GM11168 (cell line): Measurements from ENCODE around the gene SUGP2.

Source experiments
- in situ Hi-C: fragments of 300-500 bp; cut with MboI; formaldehyde crosslinking; loops from one replicate; pipeline ENCODE4 v1.12.0; 2022; ENCODE audit warnings: low sequenced_read_pairs; ENCODE audit not compliant: unreplicated experiment

Gene SUGP2

DNA sequence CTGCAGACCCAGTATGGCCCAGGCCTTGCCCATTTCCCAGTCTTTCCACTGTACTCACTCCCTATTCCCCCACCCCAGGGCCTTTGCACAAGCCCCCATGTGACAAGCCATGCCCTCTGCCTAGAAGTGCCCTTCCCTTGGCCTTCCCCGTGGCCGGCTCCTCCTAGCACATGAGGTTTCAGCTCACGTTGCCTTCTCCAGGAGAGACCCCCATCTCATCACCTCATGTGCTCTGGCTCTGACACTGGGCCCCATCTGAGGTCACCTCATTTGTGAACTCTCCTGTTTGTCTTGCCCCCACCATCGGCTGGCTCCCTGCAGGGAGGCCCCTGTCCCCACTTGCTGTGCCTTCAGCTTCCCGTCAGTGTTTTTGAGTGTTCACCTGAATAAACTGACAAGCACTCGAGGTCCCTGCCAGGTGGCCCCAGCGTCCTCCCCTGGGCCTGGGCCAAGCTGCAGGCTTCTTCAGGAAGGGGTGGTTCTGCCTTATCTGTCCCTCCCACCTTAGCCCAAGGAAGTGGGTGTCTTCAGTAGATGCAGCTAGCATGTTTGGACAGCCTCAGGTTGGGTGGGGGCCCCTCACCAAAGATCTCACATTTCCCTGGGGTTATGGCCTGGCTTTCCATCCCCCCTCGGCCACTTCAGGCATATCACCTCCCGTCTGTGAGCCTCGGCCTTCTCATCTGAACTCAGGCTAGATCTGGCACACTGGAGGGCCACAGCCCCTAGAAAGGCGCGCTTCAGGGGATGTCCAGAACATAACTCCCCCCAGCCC lies 26.7 kb upstream of the SUGP2 start:
- in situ Hi-C loops = loop anchor here (5.0 to 10.0 kb wide), 2 partner anchors 55 to 77 kb away; partner anchors contain the start of gene TMEM161A

DNA sequence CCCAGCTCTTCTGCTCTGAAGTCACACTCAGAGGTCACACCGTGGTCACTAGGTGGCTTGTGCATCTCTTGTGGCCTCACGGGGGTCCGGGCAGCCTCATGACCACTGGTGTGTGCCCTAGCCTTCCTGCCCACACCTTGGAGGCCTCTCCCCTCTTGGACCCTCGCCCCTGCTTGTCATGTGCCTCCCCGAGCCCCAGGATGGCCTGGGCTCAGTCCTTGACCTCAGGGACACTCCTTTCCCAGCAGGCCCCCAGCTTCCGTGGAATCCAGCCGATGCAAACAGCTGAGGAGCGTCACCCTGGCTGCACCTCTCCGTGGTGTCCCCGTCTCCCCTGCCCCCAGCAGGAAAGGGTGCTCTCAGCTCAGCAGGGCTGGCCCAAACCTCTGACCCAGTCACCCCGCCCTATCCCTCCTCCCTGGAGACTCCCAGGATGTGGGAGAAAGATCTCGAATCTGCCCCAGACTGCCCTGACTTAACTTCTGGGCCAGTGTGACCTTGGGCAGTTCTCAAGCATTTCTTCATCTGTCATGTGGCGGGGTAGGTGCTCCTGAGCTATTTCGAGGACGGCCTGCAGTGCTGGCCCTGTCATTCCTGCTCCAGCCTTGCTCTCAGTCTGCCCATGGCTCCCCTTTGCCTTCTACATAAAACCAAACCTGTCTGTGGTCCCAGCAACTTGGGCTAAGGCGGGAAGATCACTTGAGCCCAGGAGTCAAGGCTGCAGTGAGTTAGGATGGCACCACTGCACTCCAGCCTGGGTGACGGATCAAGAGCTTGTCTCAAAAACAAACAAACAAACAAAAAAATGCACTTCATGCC lies 25.9 kb upstream of the SUGP2 start:
- in situ Hi-C loops = loop anchor here (10.0 kb wide), 1 partner anchor 56 kb away; no protein-coding TSS in a partner anchor

DNA sequence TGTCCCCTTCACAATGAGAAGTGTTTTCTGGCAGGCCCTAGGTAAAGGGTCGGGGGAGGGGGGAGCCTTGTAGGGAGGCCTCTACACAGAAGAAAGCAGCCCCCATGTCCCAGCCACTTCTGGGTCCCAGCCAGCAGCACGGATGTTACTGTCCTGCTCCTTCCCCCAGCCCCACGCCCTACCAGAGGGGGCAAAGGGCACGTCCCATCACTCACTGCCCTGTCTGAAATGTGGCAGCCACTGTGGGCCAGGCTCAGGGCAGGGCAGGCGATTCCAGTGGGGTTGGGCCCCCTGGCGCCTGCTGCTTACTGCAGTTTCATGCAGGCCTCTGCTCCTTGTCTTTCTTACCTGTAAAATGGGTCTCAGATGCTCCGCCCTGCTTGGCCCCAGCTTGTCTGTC lies 24.4 kb upstream of the SUGP2 start:
- in situ Hi-C loops = loop anchor here (10.0 kb wide), 1 partner anchor 57 kb away; no protein-coding TSS in a partner anchor

DNA sequence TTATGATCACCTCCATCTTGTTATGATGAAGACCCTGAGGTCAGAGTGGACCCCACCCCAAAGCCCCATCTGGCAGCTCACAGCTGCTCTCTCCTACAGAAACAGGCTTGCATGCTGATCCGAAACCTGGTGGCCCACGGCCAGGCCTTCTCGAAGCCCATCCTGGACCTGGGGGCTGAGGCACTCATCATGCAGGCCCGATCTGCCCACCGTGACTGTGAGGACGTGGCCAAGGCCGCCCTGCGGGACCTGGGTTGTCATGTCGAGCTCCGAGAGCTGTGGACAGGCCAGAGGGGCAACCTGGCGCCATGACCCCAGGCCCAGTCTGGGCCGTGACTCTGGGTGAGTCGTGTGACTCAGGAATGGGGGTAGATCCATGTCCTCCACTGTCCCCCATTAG lies 24.0 kb upstream of the SUGP2 start:
- in situ Hi-C loops = loop anchor here (10.0 kb wide), 1 partner anchor 57 kb away; no protein-coding TSS in a partner anchor

DNA sequence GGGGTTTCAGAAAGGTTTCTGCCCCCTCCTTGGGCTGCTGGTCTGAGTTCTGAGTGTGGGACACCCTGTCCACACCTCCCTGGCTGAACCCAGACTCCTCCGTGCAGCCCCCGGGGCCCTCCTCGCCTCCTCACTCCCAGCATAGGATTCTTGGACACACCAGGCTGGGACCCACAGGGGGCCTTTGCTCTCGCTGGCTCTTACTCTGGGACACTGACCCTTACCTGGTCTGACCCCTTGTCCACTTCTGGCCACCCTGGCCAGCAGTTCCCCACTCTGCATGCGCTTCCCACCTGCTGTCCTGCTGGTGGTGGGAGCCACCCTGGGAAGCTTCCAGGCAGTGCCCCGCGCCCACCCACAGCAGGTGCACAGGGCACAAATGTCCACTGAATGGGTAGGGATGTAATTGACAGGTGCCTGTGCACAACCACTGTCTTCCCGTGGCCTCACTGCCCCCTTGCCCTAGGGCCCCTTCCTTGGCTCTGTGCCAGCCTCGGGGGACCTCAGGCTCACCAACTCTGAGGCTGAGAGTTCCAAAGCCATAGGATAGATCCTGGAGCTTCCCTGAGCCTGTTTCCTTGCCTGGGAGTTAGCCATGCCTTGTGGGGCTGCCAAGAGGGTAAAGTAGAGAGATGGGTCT lies 23.4 kb upstream of the SUGP2 start:
- in situ Hi-C loops = loop anchor here (10.0 kb wide), 1 partner anchor 58 kb away; no protein-coding TSS in a partner anchor

DNA sequence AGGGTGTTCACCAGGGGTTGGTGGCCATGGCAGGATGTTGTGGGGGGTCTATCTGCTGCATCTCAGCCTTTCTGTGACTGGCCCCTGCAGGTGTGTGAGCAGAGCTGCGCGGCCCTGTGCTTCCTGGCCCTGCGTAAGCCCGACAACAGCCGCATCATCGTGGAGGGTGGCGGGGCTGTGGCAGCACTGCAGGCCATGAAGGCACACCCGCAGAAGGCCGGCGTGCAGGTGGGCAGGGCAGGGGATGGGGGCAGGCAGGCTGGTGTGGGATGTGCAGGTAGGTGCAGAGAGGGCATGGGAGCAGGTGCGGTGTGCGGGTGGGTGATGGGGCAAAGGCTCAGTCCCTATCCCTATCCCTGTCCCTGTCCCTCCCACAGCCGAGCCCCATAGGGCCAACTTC lies 22.4 kb upstream of the SUGP2 start:
- in situ Hi-C loops = loop anchor here (10.0 kb wide), 1 partner anchor 59 kb away; no protein-coding TSS in a partner anchor

DNA sequence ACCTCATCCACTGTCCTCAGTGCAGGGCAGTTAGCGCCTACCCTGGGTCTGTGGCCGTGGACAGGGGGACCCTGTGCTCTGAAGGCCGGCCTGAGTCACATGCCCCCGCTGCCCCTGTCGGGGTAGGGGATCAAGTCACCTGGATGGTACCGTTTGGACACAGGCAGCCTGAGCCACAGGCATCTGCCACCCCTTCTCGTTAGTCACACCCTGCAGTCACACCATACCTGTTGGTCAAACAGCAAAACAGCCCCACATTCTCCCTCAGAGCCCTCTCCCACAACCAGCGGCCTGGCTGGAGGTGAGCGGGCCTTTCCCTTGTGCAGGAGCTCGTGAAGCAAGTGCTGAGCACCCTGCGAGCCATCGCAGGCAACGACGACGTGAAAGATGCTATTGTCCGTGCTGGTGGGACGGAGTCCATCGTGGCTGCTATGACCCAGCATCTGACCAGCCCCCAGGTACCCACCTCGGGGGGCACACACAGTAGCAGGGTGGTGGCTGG lies 21.7 kb upstream of the SUGP2 start:
- in situ Hi-C loops = loop anchor here (10.0 kb wide), 1 partner anchor 60 kb away; no protein-coding TSS in a partner anchor

DNA sequence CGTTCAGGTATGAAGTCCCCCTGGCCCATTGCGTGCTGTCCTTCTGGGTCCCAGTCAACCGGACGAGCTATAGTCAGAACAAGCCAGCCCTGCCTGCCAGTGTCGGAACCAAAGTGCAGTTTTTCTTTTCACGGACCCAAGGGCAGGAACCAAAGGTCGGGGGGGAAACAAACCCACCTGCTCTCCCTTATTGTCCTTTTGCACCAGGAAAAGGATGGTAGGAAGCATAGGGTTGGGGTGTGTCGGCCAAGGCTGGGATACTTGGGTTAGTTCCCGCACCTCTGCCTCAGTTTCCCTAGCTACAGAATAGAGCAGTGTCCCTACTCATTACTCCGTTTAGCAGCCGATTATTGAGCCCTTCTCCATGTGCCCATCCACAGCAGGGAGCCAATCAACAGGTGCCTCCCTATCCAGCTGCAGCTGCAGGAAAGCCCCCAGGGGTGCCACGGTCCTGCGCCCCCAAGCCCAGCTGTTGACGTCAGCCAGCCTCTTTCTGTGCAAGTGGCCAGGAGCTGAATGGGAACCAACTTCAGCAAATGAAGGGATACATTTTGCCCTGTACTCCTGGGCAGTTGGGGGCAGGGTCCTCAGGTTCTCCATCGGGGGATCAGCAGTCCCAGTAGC lies 21.1 kb upstream of the SUGP2 start:
- in situ Hi-C loops = loop anchor here (10.0 kb wide), 1 partner anchor 60 kb away; no protein-coding TSS in a partner anchor

DNA sequence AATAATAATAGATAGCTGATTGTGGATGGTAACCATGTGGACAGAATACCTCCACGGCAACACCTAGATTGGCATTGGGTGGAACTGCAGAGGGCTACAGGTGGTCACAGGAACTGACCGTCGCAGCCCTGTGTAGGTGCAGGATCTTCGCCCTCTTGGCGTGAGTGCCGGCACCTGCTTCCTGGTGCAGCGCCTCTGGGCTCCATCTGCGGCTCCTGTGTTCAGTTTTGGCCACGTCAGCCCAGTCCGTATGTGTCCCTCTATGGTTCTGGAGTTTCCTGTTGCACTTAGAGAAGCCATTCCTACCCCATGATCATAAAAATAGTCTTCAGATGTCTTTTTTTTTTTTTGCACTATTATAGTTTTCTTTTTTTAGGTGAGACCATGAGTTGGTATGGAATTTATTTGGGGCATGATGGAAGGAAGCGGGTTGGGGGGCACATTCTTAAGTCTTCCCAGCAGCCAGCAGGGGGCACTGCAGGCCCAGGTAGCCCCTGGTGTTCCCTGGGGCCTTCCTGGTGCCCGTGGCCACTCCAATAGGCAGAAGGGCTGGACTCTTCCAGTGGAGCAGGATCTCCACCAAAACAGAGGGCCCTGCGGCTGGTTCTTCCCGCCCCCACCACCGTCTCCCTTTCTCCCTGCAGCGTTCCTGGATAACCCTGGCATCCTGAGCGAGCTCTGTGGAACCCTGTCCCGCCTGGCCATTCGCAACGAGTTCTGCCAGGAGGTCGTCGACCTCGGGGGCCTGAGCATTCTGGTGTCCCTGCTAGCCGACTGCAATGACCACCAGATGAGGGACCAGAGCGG lies 20.4 kb upstream of the SUGP2 start:
- in situ Hi-C loops = loop anchor here (10.0 kb wide), 1 partner anchor 61 kb away; no protein-coding TSS in a partner anchor

DNA sequence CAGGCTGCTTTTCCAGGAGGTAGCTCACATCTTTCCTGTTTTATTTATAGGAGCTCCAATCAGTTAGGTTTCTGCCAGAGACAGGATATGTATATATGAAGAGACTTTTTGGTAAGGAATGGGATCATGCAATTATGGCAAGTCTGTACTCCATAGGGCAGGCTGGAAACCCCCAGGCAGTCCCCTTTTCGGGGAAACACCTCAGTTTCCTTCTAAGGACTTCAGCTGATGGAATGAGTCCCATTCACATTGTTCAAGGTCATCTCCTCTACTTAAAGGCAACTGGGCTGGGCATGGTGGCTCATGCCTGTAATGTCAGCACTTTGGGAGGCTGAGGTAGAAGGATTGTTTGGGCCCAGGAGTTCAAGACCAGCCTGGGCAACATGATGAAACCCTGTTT lies 19.6 kb upstream of the SUGP2 start:
- in situ Hi-C loops = loop anchor here (10.0 kb wide), 1 partner anchor 62 kb away; no protein-coding TSS in a partner anchor

DNA sequence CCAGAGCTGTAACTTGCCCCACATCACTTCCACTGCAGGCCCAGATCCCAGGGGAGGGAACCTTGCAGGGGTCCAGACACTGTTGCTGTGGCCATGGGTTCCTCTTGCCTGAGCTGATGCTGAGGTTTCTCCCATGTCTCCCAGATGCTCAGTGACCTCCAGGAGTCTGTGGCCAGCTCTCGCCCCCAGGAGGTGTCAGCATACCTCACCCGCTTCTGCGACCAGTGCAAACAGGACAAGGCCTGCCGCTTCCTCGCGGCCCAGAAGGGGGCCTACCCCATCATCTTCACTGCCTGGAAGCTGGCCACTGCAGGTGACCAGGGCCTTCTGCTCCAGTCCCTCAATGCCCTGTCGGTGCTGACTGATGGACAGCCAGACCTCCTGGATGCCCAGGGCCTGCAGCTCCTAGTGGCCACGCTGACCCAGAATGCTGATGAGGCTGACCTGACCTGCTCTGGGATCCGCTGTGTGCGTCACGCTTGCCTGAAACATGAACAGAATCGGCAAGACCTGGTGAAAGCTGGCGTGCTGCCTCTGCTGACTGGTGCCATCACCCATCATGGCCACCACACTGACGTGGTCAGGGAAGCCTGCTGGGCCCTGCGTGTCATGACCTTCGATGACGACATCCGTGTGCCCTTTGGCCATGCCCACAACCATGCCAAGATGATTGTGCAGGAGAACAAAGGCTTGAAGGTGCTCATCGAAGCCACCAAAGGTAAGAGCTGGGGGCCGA lies 18.3 kb upstream of the SUGP2 start:
- in situ Hi-C loops = loop anchor here (10.0 kb wide), 1 partner anchor 63 kb away; no protein-coding TSS in a partner anchor

DNA sequence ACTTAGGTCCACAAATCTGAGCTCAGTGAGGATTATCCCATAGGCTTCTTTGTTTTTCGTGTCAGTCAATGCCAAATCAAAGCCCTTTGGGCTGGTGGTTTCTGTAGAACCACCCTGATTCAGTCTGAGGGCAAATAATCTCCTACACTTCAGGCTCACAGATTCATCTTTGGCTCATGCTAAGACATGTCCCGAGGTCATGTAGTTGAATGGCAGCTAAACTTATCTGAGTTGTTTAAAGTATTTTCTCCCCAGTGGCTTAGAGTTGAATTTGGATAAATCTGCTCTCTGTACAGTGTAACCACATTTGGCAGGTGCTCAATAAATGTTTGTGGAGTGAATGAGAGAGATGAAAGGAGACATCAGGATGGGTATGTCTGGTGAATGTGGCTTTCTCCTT lies 17.4 kb upstream of the SUGP2 start:
- in situ Hi-C loops = loop anchor here (10.0 kb wide), 1 partner anchor 64 kb away; no protein-coding TSS in a partner anchor

DNA sequence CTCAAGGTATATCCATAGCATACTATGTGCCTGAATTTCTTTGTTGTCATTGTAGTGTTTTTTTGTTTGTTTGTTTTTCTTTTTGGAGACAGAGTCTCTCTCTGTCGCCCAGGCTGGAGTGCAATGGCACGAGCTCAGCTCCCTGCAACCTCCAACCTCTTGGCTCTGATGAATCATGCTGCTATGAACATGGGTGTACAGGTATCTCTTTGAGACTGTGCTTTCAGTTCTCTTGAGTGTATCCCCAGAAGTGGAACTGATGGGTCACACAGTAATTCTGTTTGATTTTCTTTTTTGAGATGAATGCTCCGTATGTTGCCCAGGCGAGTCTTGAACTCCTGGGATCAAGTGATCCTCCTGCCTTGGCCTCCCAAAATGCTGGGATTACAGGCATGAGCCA lies 16.8 kb upstream of the SUGP2 start:
- in situ Hi-C loops = loop anchor here (10.0 kb wide), 1 partner anchor 65 kb away; no protein-coding TSS in a partner anchor

DNA sequence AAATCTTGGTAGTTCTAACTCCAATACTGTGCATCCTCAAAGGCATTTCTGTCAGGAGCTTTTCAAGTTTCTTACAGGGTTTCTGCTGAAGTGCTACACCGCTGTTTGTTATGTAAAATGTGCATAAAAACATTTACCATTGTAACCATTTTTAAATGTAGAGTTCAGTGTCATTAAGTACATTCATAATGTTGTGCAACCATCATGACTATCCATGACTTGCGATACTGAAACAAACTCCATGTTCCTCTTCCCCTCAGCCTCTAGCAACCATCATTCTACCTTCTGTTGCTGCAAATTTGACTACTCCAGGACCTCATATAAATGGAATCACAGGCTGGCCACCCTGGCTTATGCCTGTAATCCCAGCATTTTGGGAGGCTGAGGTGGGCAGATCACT lies 16.1 kb upstream of the SUGP2 start:
- in situ Hi-C loops = no loop called here

DNA sequence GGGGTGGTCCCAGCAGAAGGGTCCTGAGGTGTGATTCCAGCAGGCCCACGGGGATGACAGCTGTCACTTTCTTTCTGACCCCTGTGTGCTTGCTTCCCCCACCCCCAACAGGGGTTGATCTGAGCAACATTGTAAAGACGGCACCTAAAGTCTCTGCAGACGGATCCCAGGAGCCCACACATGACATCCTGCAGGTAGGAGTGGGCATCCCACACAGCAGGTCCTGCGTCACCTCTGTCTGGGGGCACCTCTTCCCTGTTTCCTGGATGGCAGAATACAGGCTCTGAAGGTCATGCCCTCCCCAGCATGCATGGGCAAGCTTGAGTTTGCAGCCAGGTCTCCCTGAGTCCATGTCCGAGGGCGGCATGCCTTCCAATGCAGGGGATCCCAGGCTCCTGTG lies 10.6 kb upstream of the SUGP2 start:
- in situ Hi-C loops = no loop called here

DNA sequence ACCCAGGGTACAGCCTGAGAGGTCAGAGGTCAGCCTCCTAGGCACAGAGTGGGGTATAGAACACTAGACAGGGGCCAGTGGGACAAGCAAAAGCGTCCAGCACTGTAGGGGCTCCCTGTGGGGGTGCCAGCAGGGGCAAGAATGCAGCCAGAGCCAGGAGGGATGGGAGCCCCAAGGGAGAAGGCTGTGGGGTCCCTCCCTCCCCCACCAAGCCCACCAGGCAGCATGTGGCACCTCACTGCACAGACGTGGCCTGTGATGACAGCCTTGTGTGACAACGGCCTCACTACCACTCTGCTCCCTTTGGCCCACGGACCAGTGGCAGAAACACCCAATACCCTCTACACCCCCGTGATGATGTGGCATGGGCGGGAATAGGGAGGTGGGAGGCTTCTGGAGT lies 10.2 kb upstream of the SUGP2 start:
- in situ Hi-C loops = no loop called here

DNA sequence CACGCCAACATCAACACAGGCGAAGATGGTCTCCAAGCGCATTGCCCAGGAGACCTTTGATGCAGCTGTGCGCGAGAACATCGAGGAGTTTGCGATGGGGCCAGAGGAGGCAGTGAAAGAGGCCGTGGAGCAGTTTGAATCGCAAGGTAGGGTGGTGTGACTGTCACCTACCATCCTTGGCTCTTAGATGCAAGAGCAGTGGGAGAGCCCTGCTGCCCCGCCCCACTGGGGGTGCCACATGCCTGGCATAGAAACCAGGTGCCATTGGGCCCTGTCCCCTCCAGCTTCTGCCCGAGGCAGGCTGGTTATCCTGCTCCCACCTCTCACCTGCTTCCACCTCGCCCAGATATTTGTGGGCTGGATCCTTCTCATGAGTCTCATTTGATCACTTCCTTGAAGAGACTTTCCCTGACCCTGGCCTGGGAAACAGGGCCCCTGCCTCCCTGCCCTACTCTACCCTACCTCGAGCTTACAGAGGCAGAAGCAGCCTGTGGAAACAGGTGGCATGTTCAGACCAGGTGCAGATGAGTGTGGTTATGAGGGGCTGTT lies 9.5 kb upstream of the SUGP2 start:
- in situ Hi-C loops = no loop called here

DNA sequence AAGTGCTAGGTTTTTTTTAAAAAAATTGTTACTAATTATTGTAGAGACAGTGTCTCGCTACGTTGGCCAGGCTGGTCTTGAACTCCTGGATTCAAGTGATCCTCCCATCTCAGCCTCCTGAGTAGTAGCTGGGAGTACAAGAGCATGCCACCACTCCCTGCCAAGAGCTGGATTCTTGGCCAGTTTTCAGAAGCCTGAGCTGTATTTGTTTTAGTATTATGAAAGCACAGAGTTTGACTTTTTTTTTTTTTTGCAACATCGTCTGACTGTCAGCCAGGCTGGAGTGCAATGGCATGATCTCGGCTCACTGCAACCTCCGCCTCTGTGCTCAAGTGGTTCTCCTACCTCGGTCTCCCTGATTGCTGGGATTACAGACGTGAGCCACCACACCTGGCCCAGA lies 7.1 kb upstream of the SUGP2 start:
- in situ Hi-C loops = no loop called here
